Ascending aorta (tissue), 2 donors: Measurements from ENCODE around the gene PFN3. TPM values are rescaled to one million over a fixed set of nuclear protein-coding genes. Genes with fewer than 3 reads are reported as not detected.
"Not testable (repeated sequence)": the region's sequence is repeated elsewhere in the genome, so short reads cannot be mapped to it uniquely, and the experiment has no call there.

Source experiments
- DNase-seq, 2 donors: peaks; one replicate each; pipeline ENCODE4 v3.0.0-alpha.2; 2019; ENCODE audit warnings: low spot score in 2 of 2
- H3K27ac ChIP-seq, 2 donors: fragments of 200-600 bp; sonication (generic); one replicate each; pipeline ENCODE4 v1.5.1; 2016 to 2017; ENCODE audit warnings: mild to moderate bottlenecking in 1 of 2
- H3K27me3 ChIP-seq: fragments of 200-600 bp; sonication (generic); one replicate; pipeline ENCODE4 v1.5.1; 2017
- H3K36me3 ChIP-seq, 2 donors: fragments of 200-600 bp; sonication (generic); one replicate each; pipeline ENCODE4 v1.5.1; 2016
- H3K4me1 ChIP-seq, 2 donors: fragments of 200-600 bp; sonication (generic); one replicate each; pipeline ENCODE4 v1.5.1; 2016 to 2017; ENCODE audit warnings: mild to moderate bottlenecking in 1 of 2
- H3K4me3 ChIP-seq, 2 donors: fragments of 200-600 bp; sonication (generic); one replicate each; pipeline ENCODE4 v1.5.1; 2016 to 2017; ENCODE audit warnings: mild to moderate bottlenecking in 1 of 2
- H3K9me3 ChIP-seq, 2 donors: fragments of 200-600 bp; sonication (generic); one replicate each; pipeline ENCODE4 v1.5.1; 2016
- CTCF ChIP-seq, 3 experiments: fragments of 200-600 bp in 2 of 3; fragments of 450-650 bp in 1 of 3; sonication (generic) in 2 of 3; IDR thresholded peaks; one replicate each; pipeline ENCODE4 v1.5.1; 2016 to 2019; ENCODE audit warnings: antibody characterized with exemption in 3 of 3, mild to moderate bottlenecking in 1 of 3, moderate library complexity in 1 of 3
- intact Hi-C: fragments of 100-400 bp; cut with DNase I; formaldehyde crosslinking; loops from one replicate; pipeline ENCODE4 v1.15.1; 2023
- total RNA-seq: library from RNA; depleted of rRNA; stranded (reverse); fragments of >200 nt; gene quantifications from one replicate; pipeline ENCODE4 v1.1.0, GENCODE V29; 2016

The PFN3 gene
- total RNA-seq, 1 donor from 2014 or later, result not detected

GRCh38 chr5:177378884-177379883 is 21.3 kb downstream of the PFN3 start:
- DNase-seq, result no peak
- H3K4me1 ChIP-seq, result no peaks in the 10 kb centered on the region
- H3K27me3 ChIP-seq, result no peaks in the 10 kb centered on the region
- H3K36me3 ChIP-seq, result no peaks in the 10 kb centered on the region
- no peak for TF ChIP-seq CTCF (IDR thresholded peaks at IDR 0.05)
- no peaks in the 10 kb centered on the region for H3K9me3 ChIP-seq
- no peak overlapping the region for H3K4me3 ChIP-seq
- no peak overlapping the region for H3K27ac ChIP-seq
- intact Hi-C loops, result no loop called here

- no peak for TF ChIP-seq CTCF (IDR thresholded peaks at IDR 0.05)
- Histone ChIP-seq H3K4me1 (no peaks in the 10 kb centered on the region), H3K27ac (no peak overlapping the region), H3K9me3 (no peaks in the 10 kb centered on the region), H3K4me3 (no peak overlapping the region), H3K36me3 (no peaks in the 10 kb centered on the region), H3K27me3 (no peaks in the 10 kb centered on the region)
- DNase-seq, result no peak
- intact Hi-C loops, result no loop called here
These were observed 22.3 kb downstream of the PFN3 start for GRCh38 chr5:177377851-177378776.

- intact Hi-C loops, result no loop called here
- H3K9me3 ChIP-seq, result no peaks in the 10 kb centered on the region
- H3K36me3 ChIP-seq, result no peaks in the 10 kb centered on the region
- H3K4me3 ChIP-seq, result no peak overlapping the region
- no peak for TF ChIP-seq CTCF (IDR thresholded peaks at IDR 0.05)
- no peaks in the 10 kb centered on the region for H3K27me3 ChIP-seq
- no peaks in the 10 kb centered on the region for H3K4me1 ChIP-seq
- no peak overlapping the region for H3K27ac ChIP-seq
- DNase-seq, result no peak
These were observed 24.4 kb downstream of the PFN3 start for GRCh38 chr5:177376107-177376506.

- intact Hi-C loops, H3K4me3 ChIP-seq, H3K27ac ChIP-seq, H3K36me3 ChIP-seq, H3K27me3 ChIP-seq, DNase-seq, H3K4me1 ChIP-seq, H3K9me3 ChIP-seq: not testable (repeated sequence)
These were observed 24.9 kb downstream of the PFN3 start for GRCh38 chr5:177375516-177375915.

GRCh38 chr5:177374211-177374610 is 26.2 kb downstream of the PFN3 start:
- no peak for TF ChIP-seq CTCF (IDR thresholded peaks at IDR 0.05)
- Histone ChIP-seq H3K9me3 (no peaks in the 10 kb centered on the region), H3K4me1 (no peaks in the 10 kb centered on the region), H3K4me3 (no peak overlapping the region), H3K36me3 (no peaks in the 10 kb centered on the region), H3K27me3 (no peaks in the 10 kb centered on the region), H3K27ac (no peak overlapping the region)
- no peak for DNase-seq
- intact Hi-C loops, result no loop called here
